ENCODE results near the gene FAM216A.
A peak's percentile ranks its signal among the peaks of the same experiment; 100 is the strongest.

Gene FAM216A

GRCh38 chr12:110531741-110532333 is 63.2 kb downstream of the FAM216A start:
- no peak for TF ChIP-seq CTCF (IDR thresholded peaks at IDR 0.05; ENCODE audit: extremely low read depth, insufficient read depth, missing control alignments)
- in situ Hi-C loops (cut with MboI; ENCODE audit: low pct_unique_long_range_greater_than_20kb, low sequenced_read_pairs, unreplicated experiment) = no loop called here
- peak; percentile 66 for DNase-seq (ENCODE audit: low spot score)

GRCh38 chr12:110532644-110533043 is 64.0 kb downstream of the FAM216A start:
- in situ Hi-C loops (cut with MboI; ENCODE audit: low pct_unique_long_range_greater_than_20kb, low sequenced_read_pairs, unreplicated experiment) = no loop called here
- TF ChIP-seq CTCF (IDR thresholded peaks at IDR 0.05; ENCODE audit: extremely low read depth, insufficient read depth, missing control alignments) = no peak
- DNase-seq (ENCODE audit: low spot score) = no peak

DNA sequence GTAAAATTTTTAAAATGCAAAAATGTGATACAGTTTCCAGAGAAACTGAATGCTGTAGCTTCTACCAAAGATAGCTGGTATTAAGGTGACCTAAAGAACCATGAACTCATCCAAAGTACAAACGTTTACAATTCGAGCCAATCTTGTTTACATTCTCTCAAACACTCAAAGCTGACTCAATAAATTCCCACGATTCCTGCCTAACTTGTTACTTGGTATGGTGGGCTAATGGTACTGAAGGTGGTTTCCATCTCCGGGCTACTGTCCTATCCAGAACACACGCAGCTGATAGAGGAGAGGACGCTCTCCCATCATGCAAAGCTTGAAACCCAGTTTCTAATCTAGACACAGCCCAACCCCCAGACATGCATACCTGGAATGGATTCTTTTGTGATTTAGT is 65.0 kb downstream of the FAM216A start:
- in situ Hi-C loops (cut with MboI; ENCODE audit: low pct_unique_long_range_greater_than_20kb, low sequenced_read_pairs, unreplicated experiment) = no loop called here
- TF ChIP-seq CTCF (IDR thresholded peaks at IDR 0.05; ENCODE audit: extremely low read depth, insufficient read depth, missing control alignments) = no peak
- no peak for DNase-seq (ENCODE audit: low spot score)

GRCh38 chr12:110534811-110535210 is 66.2 kb downstream of the FAM216A start:
- TF ChIP-seq CTCF (IDR thresholded peaks at IDR 0.05; ENCODE audit: extremely low read depth, insufficient read depth, missing control alignments) = no peak
- DNase-seq (ENCODE audit: low spot score) = no peak
- in situ Hi-C loops (cut with MboI; ENCODE audit: low pct_unique_long_range_greater_than_20kb, low sequenced_read_pairs, unreplicated experiment) = no loop called here

GRCh38 chr12:110536834-110537604 is 68.4 kb downstream of the FAM216A start:
- DNase-seq (ENCODE audit: low spot score) = no peak
- TF ChIP-seq CTCF (IDR thresholded peaks at IDR 0.05; ENCODE audit: extremely low read depth, insufficient read depth, missing control alignments) = no peak
- in situ Hi-C loops (cut with MboI; ENCODE audit: low pct_unique_long_range_greater_than_20kb, low sequenced_read_pairs, unreplicated experiment) = no loop called here

DNA sequence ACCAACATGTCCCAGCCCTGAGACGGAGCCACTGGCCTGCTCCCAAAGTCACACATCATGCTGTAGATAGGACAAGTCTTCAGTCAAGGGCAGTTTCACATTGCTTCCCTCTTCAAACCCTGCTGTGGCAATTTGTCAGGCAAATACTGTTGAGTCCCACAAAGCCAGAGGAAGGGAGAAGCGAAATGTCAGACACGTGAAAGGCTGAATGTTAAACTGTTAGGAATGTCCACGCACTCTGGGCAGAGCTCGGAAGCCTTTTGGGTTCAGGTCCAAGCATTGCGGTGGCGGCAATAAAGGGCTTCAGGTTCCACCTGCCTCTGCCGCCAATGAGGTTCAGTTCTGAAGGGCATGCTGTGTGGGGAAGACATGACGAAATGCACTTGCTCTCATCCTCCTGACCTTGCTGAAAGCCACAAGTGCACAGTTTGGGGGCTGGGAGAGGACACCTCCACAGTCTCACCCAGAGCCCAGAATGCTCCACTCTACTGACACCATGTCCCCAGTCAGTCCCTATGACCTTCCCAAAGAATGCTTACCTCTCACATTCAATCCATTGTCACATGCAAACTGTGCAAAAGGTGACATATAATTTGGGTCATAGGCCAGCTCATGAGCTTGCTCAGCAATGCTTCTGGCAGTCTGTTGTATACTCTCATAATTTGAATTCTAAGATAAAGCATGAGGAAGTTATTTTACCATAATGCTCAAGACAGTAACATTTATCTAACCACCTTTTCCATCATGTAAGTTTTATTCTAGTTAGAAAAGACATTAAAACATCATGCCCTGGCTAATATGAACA is 69.2 kb downstream of the FAM216A start:
- TF ChIP-seq CTCF (IDR thresholded peaks at IDR 0.05; ENCODE audit: extremely low read depth, insufficient read depth, missing control alignments) = no peak
- DNase-seq (ENCODE audit: low spot score) = no peak
- in situ Hi-C loops (cut with MboI; ENCODE audit: low pct_unique_long_range_greater_than_20kb, low sequenced_read_pairs, unreplicated experiment) = no loop called here
